ENCODE measurements around the gene CCT3. TPM values are rescaled to one million over a fixed set of nuclear protein-coding genes. Genes with fewer than 3 reads are reported as not detected.

Gene CCT3
- total and polyA plus RNA-seq, 2 donors (not counting 1 experiment from before 2014, with no cell fraction given) = 106 to 107 TPM

GRCh38 chr1:156357977-156358376 lies 19.9 kb upstream of the CCT3 start:
- H3K9me3 Mint-ChIP-seq (ENCODE audit: insufficient read depth) = no peaks in the 10 kb centered on the region
- ATAC-seq (ENCODE audit: low read depth) (no peak), DNase-seq (no peak)
- Histone ChIP-seq H3K4me3 (ENCODE audit: control extremely low read depth in 1 of 5, extremely low read depth in 1 of 5, insufficient read depth in 1 of 5, low read depth in 2 of 5, low read length in 4 of 5) (no peak overlapping the region), H2AFZ (ENCODE audit: insufficient read depth, low read depth, low read length, poor library complexity, severe bottlenecking) (no peak overlapping the region), H3K4me2 (replicated peaks; ENCODE audit: low read depth, low read length, poor library complexity, severe bottlenecking) (no peak overlapping the region), H3K9me3 (ENCODE audit: control extremely low read depth in 1 of 3, control insufficient read depth in 2 of 3, insufficient read depth in 1 of 3, low read length in 2 of 3) (no peaks in the 10 kb centered on the region), H3K36me3 (replicated peaks in 1 of 2; ENCODE audit: control extremely low read depth in 1 of 2, control insufficient read depth in 1 of 2, extremely low read depth in 1 of 2, insufficient read depth in 2 of 2, low read length in 1 of 2) (no peaks in the 10 kb centered on the region), H3K79me2 (ENCODE audit: control insufficient read depth, insufficient read depth, low read length) (no peaks in the 10 kb centered on the region), H4K20me1 (ENCODE audit: control insufficient read depth, insufficient read depth, low read length, poor library complexity, severe bottlenecking) (no peaks in the 10 kb centered on the region), H3K27ac (ENCODE audit: low read length in 2 of 2) (no peak overlapping the region), H3K4me1 (ENCODE audit: control insufficient read depth in 2 of 2, insufficient read depth in 2 of 2, low read length in 2 of 2) (peaks cover 6 to 9% of the 10 kb centered on the region in 2 donors), H3K27me3 (replicated peaks in 1 of 4; ENCODE audit: control extremely low read depth in 1 of 4, control insufficient read depth in 3 of 4, insufficient read depth in 4 of 4, low read length in 3 of 4) (peaks cover 0 to 25% (median 11%) of the 10 kb centered on the region in 4 experiments), H3K9ac (ENCODE audit: low read length) (no peak overlapping the region)
- CTCF ChIA-PET = interaction anchor here (1.2 to 2.4 kb wide), 6 partner anchors 10 to 93 kb away, joined by 3 to 19 read pairs (median 5); no protein-coding TSS in a partner anchor
- TF ChIP-seq, protein P1, sequence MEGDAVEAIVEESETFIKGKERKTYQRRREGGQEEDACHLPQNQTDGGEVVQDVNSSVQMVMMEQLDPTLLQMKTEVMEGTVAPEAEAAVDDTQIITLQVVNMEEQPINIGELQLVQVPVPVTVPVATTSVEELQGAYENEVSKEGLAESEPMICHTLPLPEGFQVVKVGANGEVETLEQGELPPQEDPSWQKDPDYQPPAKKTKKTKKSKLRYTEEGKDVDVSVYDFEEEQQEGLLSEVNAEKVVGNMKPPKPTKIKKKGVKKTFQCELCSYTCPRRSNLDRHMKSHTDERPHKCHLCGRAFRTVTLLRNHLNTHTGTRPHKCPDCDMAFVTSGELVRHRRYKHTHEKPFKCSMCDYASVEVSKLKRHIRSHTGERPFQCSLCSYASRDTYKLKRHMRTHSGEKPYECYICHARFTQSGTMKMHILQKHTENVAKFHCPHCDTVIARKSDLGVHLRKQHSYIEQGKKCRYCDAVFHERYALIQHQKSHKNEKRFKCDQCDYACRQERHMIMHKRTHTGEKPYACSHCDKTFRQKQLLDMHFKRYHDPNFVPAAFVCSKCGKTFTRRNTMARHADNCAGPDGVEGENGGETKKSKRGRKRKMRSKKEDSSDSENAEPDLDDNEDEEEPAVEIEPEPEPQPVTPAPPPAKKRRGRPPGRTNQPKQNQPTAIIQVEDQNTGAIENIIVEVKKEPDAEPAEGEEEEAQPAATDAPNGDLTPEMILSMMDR (IDR thresholded peaks at IDR 0.05) = no peak
- TF ChIP-seq EZH2 (IDR thresholded peaks at IDR 0.05; ENCODE audit: borderline replicate concordance, insufficient read depth, low read depth, low read length, poor library complexity, severe bottlenecking) = no peak
- no peak overlapping the region for H3K27ac Mint-ChIP-seq
- POLR2A ChIA-PET = no interaction called here
- H3K27me3 Mint-ChIP-seq = peaks cover 35% of the 10 kb centered on the region
- H3K4me1 Mint-ChIP-seq = peaks cover 6% of the 10 kb centered on the region
- H3K4me3 Mint-ChIP-seq = no peak overlapping the region
- WGBS (ENCODE audit: insufficient coverage) = no CpG with 5 or more reads among the region's 2 CpGs
- intact Hi-C loops (cut with micrococcal nuclease) = loop anchor here (1.0 kb wide), 1 partner anchor 87 kb away; no protein-coding TSS in a partner anchor

DNA sequence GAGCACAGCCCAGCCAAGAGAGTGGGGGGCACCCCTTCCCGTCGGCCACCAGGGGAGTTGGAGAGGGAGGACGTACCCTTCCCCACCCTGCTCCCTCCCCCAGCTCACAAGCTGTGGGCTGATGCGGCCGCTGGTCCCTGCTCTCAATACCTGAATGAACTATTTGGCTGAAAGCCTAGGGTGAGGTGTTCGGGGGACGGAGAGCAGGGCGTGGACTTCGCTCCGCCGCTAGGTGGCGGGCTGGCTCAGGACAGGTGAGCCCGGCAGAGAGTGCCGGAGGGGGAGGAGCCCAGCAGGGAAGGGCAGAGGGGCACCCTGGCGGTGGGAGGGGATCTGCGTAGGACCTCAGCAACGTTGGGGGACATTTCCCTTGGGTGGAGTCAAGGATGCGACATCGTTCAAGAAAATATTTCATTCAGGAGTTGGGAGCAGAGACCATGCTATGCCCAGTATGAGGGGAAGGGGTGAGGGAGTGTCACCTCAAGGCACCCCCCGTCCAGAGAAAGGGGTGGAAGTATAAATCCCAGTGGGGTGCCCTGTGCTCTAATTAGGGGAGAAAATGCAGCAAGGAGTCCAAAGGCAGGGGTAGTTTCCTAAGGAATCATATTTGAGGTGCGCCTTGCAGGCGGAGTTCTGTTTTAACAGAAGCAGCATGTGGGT lies 18.9 kb upstream of the CCT3 start:
- H3K4me3 Mint-ChIP-seq = peak overlapping the region; percentile 33
- H4K20me1 ChIP-seq (ENCODE audit: control insufficient read depth, insufficient read depth, low read length, poor library complexity, severe bottlenecking) = no peaks in the 10 kb centered on the region
- peak overlapping the region; percentile 63 for H3K4me2 ChIP-seq (replicated peaks; ENCODE audit: low read depth, low read length, poor library complexity, severe bottlenecking)
- H3K9ac ChIP-seq (ENCODE audit: low read length) = no peak overlapping the region
- intact Hi-C loops (cut with micrococcal nuclease) = loop anchor here (1.0 kb wide), 1 partner anchor 88 kb away; no protein-coding TSS in a partner anchor
- H3K27me3 ChIP-seq (replicated peaks in 1 of 4; ENCODE audit: control extremely low read depth in 1 of 4, control insufficient read depth in 3 of 4, insufficient read depth in 4 of 4, low read length in 3 of 4) = peaks cover 0 to 25% (median 11%) of the 10 kb centered on the region in 4 experiments
- H3K4me3 ChIP-seq (ENCODE audit: control extremely low read depth in 1 of 5, extremely low read depth in 1 of 5, insufficient read depth in 1 of 5, low read depth in 2 of 5, low read length in 4 of 5) = no peak overlapping the region
- H3K79me2 ChIP-seq (ENCODE audit: control insufficient read depth, insufficient read depth, low read length) = no peaks in the 10 kb centered on the region
- TF ChIP-seq EZH2 (IDR thresholded peaks at IDR 0.05; ENCODE audit: borderline replicate concordance, insufficient read depth, low read depth, low read length, poor library complexity, severe bottlenecking) = no peak
- TF ChIP-seq, protein P1 (IDR thresholded peaks at IDR 0.05) = peak; percentile 99
- peak; percentile 100 for ATAC-seq (ENCODE audit: low read depth)
- H3K27ac Mint-ChIP-seq = no peak overlapping the region
- H3K36me3 ChIP-seq (replicated peaks in 1 of 2; ENCODE audit: control extremely low read depth in 1 of 2, control insufficient read depth in 1 of 2, extremely low read depth in 1 of 2, insufficient read depth in 2 of 2, low read length in 1 of 2) = no peaks in the 10 kb centered on the region
- H3K9me3 ChIP-seq (ENCODE audit: control extremely low read depth in 1 of 3, control insufficient read depth in 2 of 3, insufficient read depth in 1 of 3, low read length in 2 of 3) = no peaks in the 10 kb centered on the region
- peaks cover 6 to 9% of the 10 kb centered on the region in 2 donors for H3K4me1 ChIP-seq (ENCODE audit: control insufficient read depth in 2 of 2, insufficient read depth in 2 of 2, low read length in 2 of 2)
- H3K9me3 Mint-ChIP-seq (ENCODE audit: insufficient read depth) = no peaks in the 10 kb centered on the region
- peak; percentile 72 for DNase-seq
- peaks cover 35% of the 10 kb centered on the region for H3K27me3 Mint-ChIP-seq
- H3K4me1 Mint-ChIP-seq = peaks cover 6% of the 10 kb centered on the region
- CTCF ChIA-PET = interaction anchor here (1.0 to 1.6 kb wide), 2 partner anchors 15 to 89 kb away, joined by 3 to 5 read pairs; no protein-coding TSS in a partner anchor
- no peak overlapping the region for H3K27ac ChIP-seq (ENCODE audit: low read length in 2 of 2)
- peak overlapping the region; percentile 25 for H2AFZ ChIP-seq (ENCODE audit: insufficient read depth, low read depth, low read length, poor library complexity, severe bottlenecking)
- 14% methylated on average over 17 of the region's 22 CpGs for WGBS (ENCODE audit: insufficient coverage)
- POLR2A ChIA-PET = no interaction called here

All from B cell (primary cell).